ENCODE results near the gene HDDC2. TPM values are rescaled to one million over a fixed set of nuclear protein-coding genes. Genes with fewer than 3 reads are reported as not detected.

The HDDC2 gene
- total RNA-seq, 1 donor from 2014 or later, result 69.5 TPM

DNA sequence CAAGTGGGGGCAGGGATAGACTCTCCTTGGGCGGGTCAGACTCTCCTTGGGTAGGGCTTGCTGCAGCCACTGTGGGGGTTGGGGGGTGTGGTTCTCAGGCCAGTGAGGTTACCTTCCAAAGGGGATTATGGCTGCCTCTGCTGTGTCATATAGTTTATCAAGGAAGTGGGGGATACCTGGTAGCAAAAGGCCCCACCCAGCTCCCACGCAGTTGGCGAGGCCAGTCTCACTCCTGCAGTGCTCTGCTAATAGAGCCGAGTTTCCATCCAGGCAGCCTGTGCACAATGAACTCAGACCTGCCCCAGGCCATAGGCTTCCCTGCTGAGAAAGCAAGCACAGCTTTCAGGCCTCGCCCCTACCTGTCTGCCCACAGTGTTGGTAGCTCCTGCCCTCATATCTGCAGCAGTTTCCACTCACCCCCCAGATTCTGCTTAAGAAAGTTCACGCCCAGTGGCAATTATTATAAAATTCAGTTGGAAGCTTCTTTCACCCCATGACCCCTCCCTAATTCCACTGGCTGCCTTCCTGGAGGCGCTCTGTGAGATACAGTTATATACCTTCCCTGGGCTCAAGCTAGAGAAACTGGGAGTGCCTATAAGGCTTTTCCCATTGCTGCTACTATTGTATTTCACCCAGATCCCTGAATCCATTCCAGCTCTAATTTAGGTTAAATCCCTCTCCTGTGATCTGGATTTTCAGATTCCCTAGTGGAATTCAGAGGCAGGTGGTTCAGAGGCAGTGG lies 56.1 kb downstream of the HDDC2 start:
- intact Hi-C loops (cut with DNase I), result no loop called here
- H3K36me3 ChIP-seq, result no peaks in the 10 kb centered on the region
- TF ChIP-seq POLR2A (IDR thresholded peaks at IDR 0.05) (no peak), POLR2AphosphoS5 (IDR thresholded peaks at IDR 0.05; ENCODE audit: insufficient read depth in 1 of 2, low read depth in 1 of 2) (no peak), CTCF (IDR thresholded peaks at IDR 0.05) (no peak)
- no peaks in the 10 kb centered on the region for H3K27me3 ChIP-seq
- no peak overlapping the region for H3K27ac ChIP-seq
- no peak for DNase-seq (ENCODE audit: extremely low spot score in 2 of 2)
- no peak overlapping the region for H3K4me3 ChIP-seq
- peaks cover 6% of the 10 kb centered on the region for H3K9me3 ChIP-seq
- H3K4me1 ChIP-seq, result peaks cover 8% of the 10 kb centered on the region

GRCh38 chr6:125245109-125245508 lies 56.7 kb downstream of the HDDC2 start:
- H3K36me3 ChIP-seq, result no peaks in the 10 kb centered on the region
- intact Hi-C loops (cut with DNase I), result no loop called here
- H3K4me1 ChIP-seq, result peaks cover 8% of the 10 kb centered on the region
- H3K4me3 ChIP-seq, result no peak overlapping the region
- H3K27me3 ChIP-seq, result no peaks in the 10 kb centered on the region
- H3K9me3 ChIP-seq, result peaks cover 6% of the 10 kb centered on the region
- no peak for DNase-seq (ENCODE audit: extremely low spot score in 2 of 2)
- no peak for TF ChIP-seq POLR2A (IDR thresholded peaks at IDR 0.05)
- TF ChIP-seq POLR2AphosphoS5 (IDR thresholded peaks at IDR 0.05; ENCODE audit: insufficient read depth in 1 of 2, low read depth in 1 of 2), result no peak
- no peak for TF ChIP-seq CTCF (IDR thresholded peaks at IDR 0.05)
- H3K27ac ChIP-seq, result no peak overlapping the region

DNA sequence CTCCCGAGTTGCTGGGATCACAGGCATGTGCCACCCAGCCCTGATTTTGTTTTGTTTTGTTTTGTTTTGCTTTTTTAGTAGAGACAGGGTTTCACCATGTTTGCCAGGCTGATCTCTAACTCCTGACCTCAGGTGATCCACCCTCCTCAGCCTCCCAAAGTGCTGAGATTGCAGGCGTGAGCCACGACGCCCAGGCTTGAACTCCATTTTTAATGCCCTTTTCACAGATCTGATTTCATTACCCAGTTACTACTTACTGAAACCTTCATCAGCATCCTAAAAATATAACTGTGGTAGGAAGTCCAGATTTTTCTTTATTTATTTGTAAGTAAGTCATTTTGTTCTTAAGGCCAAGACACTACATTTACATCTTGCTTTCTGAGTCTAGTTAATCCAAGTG lies 64.0 kb downstream of the HDDC2 start:
- no peak for DNase-seq (ENCODE audit: extremely low spot score in 2 of 2)
- Histone ChIP-seq H3K36me3 (no peaks in the 10 kb centered on the region), H3K27me3 (no peaks in the 10 kb centered on the region), H3K9me3 (peaks cover 2% of the 10 kb centered on the region), H3K4me1 (peaks cover 5% of the 10 kb centered on the region), H3K4me3 (no peak overlapping the region), H3K27ac (no peak overlapping the region)
- intact Hi-C loops (cut with DNase I), result no loop called here
- no peak for TF ChIP-seq POLR2AphosphoS5 (IDR thresholded peaks at IDR 0.05; ENCODE audit: insufficient read depth in 1 of 2, low read depth in 1 of 2)
- no peak for TF ChIP-seq CTCF (IDR thresholded peaks at IDR 0.05)
- no peak for TF ChIP-seq POLR2A (IDR thresholded peaks at IDR 0.05)

DNA sequence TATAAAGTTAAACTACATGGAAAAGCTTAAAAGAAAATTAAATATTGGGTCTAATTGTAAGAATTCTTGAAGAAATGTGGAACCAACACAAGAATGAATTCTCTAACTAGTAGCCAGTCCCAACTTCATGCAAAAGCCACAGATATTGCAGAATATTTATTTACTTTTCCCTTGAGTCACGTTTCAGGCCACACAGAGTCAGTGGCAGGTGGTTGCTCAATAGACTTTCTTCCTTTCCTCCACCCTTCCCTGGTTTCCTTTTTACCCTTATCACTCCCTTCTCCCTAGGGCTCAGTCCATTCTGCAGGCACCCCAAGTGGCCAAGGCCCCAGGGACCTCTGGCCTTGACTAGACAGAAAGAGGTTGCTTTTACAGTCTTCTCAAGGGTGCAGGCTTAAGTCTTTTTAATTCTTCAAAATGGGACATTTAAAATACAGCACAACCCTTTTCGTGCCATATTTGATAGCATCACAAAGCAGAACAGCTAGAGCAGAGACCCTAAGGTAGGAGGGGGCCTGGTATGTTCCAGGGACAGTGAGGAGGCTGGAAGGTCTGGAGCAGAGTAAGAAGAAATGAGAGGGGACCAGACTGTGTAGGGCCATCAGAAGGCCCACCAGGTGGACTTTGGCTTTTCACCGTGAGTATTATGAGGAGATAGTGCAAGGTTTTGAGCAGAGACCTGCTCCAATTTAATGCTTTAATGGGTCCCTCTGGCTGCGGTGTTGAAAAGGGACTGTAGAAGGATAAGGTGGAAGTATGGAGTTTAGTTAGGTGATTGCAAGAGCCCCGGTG lies 65.0 kb downstream of the HDDC2 start:
- Histone ChIP-seq H3K27ac (no peak overlapping the region), H3K27me3 (no peaks in the 10 kb centered on the region), H3K4me1 (peaks cover 16% of the 10 kb centered on the region), H3K4me3 (no peak overlapping the region), H3K9me3 (no peaks in the 10 kb centered on the region), H3K36me3 (no peaks in the 10 kb centered on the region)
- TF ChIP-seq POLR2A (IDR thresholded peaks at IDR 0.05) (no peak), POLR2AphosphoS5 (IDR thresholded peaks at IDR 0.05; ENCODE audit: insufficient read depth in 1 of 2, low read depth in 1 of 2) (no peak), CTCF (IDR thresholded peaks at IDR 0.05) (no peak)
- DNase-seq (ENCODE audit: extremely low spot score in 2 of 2), result no peak
- intact Hi-C loops (cut with DNase I), result no loop called here

DNA sequence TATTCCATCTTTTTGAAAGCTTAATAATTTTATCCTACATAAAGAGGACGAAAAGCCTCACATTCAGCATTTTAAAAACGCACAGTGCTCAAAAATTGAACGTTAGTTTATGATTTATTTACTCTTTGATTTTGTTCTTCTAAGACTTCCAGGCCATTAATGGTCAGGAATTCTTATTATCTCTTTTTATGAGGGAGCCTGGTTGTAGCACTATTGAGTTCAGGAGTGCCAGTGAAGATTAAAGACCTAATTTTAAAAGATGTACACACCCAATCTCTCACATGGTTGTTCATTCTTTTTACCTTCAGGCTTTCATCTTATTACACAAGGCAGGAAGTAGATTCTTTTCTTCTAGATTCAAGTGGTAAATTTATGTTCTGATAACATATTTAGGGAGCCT lies 68.6 kb downstream of the HDDC2 start:
- Histone ChIP-seq H3K27ac (no peak overlapping the region), H3K9me3 (no peaks in the 10 kb centered on the region), H3K4me3 (no peak overlapping the region), H3K27me3 (no peaks in the 10 kb centered on the region), H3K36me3 (no peaks in the 10 kb centered on the region), H3K4me1 (peaks cover 27% of the 10 kb centered on the region)
- no peak for TF ChIP-seq POLR2A (IDR thresholded peaks at IDR 0.05)
- no peak for TF ChIP-seq POLR2AphosphoS5 (IDR thresholded peaks at IDR 0.05; ENCODE audit: insufficient read depth in 1 of 2, low read depth in 1 of 2)
- no peak for TF ChIP-seq CTCF (IDR thresholded peaks at IDR 0.05)
- intact Hi-C loops (cut with DNase I), result no loop called here
- no peak for DNase-seq (ENCODE audit: extremely low spot score in 2 of 2)
